ENCODE data around the gene CSRP1.

GRCh38 chr1:201487742-201488141 is 19.2 kb downstream of the CSRP1 start:
- TF ChIP-seq, protein P1, sequence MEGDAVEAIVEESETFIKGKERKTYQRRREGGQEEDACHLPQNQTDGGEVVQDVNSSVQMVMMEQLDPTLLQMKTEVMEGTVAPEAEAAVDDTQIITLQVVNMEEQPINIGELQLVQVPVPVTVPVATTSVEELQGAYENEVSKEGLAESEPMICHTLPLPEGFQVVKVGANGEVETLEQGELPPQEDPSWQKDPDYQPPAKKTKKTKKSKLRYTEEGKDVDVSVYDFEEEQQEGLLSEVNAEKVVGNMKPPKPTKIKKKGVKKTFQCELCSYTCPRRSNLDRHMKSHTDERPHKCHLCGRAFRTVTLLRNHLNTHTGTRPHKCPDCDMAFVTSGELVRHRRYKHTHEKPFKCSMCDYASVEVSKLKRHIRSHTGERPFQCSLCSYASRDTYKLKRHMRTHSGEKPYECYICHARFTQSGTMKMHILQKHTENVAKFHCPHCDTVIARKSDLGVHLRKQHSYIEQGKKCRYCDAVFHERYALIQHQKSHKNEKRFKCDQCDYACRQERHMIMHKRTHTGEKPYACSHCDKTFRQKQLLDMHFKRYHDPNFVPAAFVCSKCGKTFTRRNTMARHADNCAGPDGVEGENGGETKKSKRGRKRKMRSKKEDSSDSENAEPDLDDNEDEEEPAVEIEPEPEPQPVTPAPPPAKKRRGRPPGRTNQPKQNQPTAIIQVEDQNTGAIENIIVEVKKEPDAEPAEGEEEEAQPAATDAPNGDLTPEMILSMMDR (IDR thresholded peaks at IDR 0.05) = no peak
- TF ChIP-seq POLR2A (IDR thresholded peaks at IDR 0.05) = no peak
